BJ (cell line): ENCODE measurements around the gene CCDC91. TPM values are rescaled to one million over a fixed set of nuclear protein-coding genes. Genes with fewer than 3 reads are reported as not detected.

Source experiments
- CTCF ChIA-PET: fragments of 350-600 bp; formaldehyde crosslinking; extraction: SDS; loops from one replicate; lab custom pipeline; 2021; ENCODE audit warnings: antibody characterized with exemption, inconsistent platforms; lab: Yijun Ruan, JAX
- POLR2A ChIA-PET: fragments of 300-600 bp; sonication (Branson Sonifier 250); formaldehyde crosslinking; extraction: SDS; loops from one replicate; lab custom pipeline; 2021; ENCODE audit warnings: antibody characterized with exemption; lab: Charles Lee
- DNase-seq: peaks from one replicate; pipeline ENCODE4 v3.0.0-alpha.2; 2011; ENCODE audit warnings: low read depth
- H3K27me3 ChIP-seq: 2 replicates; pipeline ENCODE4 v1.6.0; 2011; ENCODE audit warnings: low read length; ENCODE audit not compliant: control insufficient read depth, insufficient read depth
- H3K36me3 ChIP-seq: 2 replicates; pipeline ENCODE4 v1.5.1; 2011; ENCODE audit warnings: low read length; ENCODE audit not compliant: control insufficient read depth, insufficient read depth
- H3K4me3 ChIP-seq: 2 replicates; pipeline ENCODE4 v1.5.1; 2011; ENCODE audit warnings: low read depth, mild to moderate bottlenecking, control low read depth, low read length
- polyA plus RNA-seq: library from polyadenylated mRNA; depleted of rRNA; stranded (reverse); fragments of >200 nt; gene quantifications from 2 replicates; pipeline ENCODE4 v1.2.3, GENCODE V29; 2011
- TF ChIP-seq, protein P1 (sequence below): IDR thresholded peaks from 2 replicates; pipeline ENCODE4 v1.5.1; 2011; ENCODE audit warnings: low read depth, mild to moderate bottlenecking, control low read depth, inconsistent platforms, low read length, moderate library complexity; ENCODE audit not compliant: insufficient read depth

Gene CCDC91
- polyA plus RNA-seq, 1 experiment: 11.9 TPM

DNA sequence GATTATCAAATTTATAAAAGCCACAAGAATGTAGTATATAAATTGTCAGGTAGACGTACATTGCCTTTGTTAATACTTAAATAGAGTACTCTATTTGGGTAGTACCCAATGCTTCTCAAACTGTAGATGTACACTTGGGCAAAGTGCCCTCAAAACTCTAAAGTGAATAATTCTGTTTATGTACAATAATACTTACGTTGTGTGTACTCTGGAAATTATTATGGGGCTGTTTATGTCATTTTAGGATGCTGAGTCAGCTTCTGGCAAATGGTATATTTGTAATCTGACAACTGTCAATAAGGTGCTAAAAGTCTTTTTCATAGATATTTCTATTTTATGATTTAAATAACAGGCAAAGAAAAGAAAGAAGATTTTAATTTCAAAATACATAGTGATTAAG lies 102.4 kb downstream of the CCDC91 start:
- CTCF ChIA-PET: no interaction called here
- no peak for DNase-seq

DNA sequence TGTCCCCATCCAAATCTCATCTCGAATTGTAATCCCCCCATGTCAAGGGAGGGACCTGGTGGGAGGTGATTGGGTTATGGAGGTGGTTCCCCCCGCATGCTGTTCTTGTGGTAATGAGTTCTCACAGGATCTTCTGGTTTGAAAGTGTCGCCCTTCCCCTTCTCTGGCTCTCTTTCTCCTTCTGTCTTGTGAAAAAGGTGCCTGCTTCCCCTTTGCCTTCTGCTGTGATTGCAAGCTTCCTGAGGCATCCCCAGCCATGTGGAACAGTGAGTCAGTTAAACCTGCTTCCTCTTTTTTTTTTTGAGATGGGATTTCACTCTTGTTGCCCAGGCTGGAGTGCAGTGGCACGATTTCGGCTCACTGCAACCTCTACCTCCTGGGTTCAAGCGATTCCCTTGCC lies 104.0 kb downstream of the CCDC91 start:
- CTCF ChIA-PET: no interaction called here

More for the DNA sequence above, 102.4 kb downstream of the CCDC91 start:
- POLR2A ChIA-PET: no interaction called here
- TF ChIP-seq, protein P1, sequence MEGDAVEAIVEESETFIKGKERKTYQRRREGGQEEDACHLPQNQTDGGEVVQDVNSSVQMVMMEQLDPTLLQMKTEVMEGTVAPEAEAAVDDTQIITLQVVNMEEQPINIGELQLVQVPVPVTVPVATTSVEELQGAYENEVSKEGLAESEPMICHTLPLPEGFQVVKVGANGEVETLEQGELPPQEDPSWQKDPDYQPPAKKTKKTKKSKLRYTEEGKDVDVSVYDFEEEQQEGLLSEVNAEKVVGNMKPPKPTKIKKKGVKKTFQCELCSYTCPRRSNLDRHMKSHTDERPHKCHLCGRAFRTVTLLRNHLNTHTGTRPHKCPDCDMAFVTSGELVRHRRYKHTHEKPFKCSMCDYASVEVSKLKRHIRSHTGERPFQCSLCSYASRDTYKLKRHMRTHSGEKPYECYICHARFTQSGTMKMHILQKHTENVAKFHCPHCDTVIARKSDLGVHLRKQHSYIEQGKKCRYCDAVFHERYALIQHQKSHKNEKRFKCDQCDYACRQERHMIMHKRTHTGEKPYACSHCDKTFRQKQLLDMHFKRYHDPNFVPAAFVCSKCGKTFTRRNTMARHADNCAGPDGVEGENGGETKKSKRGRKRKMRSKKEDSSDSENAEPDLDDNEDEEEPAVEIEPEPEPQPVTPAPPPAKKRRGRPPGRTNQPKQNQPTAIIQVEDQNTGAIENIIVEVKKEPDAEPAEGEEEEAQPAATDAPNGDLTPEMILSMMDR: no peak
- H3K4me3 ChIP-seq: no peak overlapping the region
- no peaks in the 10 kb centered on the region for H3K27me3 ChIP-seq
- no peaks in the 10 kb centered on the region for H3K36me3 ChIP-seq

DNA sequence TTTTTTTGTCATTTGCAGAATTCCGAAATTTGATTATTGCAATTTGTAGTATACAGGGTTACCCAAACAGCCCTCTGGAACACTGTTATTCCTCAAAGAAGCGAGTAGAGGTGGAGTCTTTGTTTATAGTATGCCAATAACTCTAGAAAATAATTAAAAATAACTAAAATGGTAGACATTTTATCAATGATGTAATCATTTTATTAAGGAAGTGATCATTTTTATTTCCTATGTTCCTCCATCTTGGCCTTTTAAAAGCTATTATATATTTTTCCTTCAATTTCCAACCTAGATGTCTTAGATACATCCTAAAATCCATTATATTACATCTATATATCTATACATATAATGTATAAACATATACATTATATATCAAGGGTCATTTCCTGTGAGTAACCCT lies 106.0 kb downstream of the CCDC91 start:
- CTCF ChIA-PET: no interaction called here
- TF ChIP-seq, protein P1: no peak
- Histone ChIP-seq H3K27me3 (no peaks in the 10 kb centered on the region), H3K4me3 (no peak overlapping the region), H3K36me3 (no peaks in the 10 kb centered on the region)
- POLR2A ChIA-PET: no interaction called here
- DNase-seq: no peak

More for the DNA sequence above, 104.0 kb downstream of the CCDC91 start:
- Histone ChIP-seq H3K36me3 (no peaks in the 10 kb centered on the region), H3K27me3 (no peaks in the 10 kb centered on the region), H3K4me3 (no peak overlapping the region)
- POLR2A ChIA-PET: interaction anchor here (0.6 kb wide), 1 partner anchor 605 kb away, joined by 4 read pairs; no protein-coding TSS in a partner anchor
- DNase-seq: no peak
- TF ChIP-seq, protein P1: no peak

DNA sequence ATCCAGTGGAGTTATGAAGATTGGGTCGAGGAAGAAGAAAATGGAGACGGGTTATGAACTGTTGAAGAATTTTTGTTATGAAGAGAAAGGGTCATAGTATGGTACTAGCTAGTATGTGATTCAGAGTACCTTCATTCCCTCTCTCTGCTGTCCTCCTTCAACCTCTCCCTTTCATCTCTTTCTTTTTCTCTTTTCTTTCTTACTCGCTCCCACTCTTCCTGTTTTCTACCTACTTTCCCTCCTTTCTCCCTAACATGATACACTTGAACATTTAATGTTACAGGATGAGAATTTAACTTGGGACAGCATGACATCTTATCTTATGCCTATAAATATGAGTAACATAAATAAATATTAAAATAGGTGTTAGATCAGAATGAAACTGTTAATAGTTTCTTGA lies 112.9 kb downstream of the CCDC91 start:
- Histone ChIP-seq H3K27me3 (no peaks in the 10 kb centered on the region), H3K4me3 (no peak overlapping the region), H3K36me3 (no peaks in the 10 kb centered on the region)
- TF ChIP-seq, protein P1: no peak
- CTCF ChIA-PET: interaction anchor here (1.1 kb wide), 1 partner anchor 17 kb away, joined by 3 read pairs; no protein-coding TSS in a partner anchor
- no peak for DNase-seq
- POLR2A ChIA-PET: no interaction called here

DNA sequence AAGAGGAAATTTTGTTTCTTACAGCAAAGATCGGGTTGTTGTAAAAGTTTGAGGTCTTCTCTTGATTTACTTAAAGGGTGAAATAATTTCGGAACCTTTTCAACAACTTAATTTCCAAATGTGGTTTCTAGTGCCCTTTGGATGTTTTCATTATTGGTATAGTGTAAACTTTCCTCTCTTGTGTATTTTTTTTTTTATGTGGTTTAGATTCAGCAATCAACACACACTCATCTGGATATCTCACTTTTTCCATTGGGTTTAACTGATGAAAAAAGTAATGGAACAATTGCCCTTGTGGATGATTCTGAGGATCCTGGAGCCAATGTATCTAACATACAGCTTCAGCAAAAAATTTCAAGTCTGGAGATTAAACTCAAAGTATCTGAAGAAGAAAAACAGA lies 116.3 kb downstream of the CCDC91 start:
- Histone ChIP-seq H3K27me3 (no peaks in the 10 kb centered on the region), H3K36me3 (no peaks in the 10 kb centered on the region), H3K4me3 (no peak overlapping the region)
- TF ChIP-seq, protein P1: no peak
- ChIA-PET CTCF (no interaction called here), POLR2A (no interaction called here)
- no peak for DNase-seq
